H4 (cell line): Measurements from ENCODE around the gene DOCK1. TPM values are rescaled to one million over a fixed set of nuclear protein-coding genes. Genes with fewer than 3 reads are reported as not detected.

Experiments
- DNase-seq: peaks from one replicate; pipeline ENCODE4 v3.0.0-alpha.2; 2015; ENCODE audit warnings: low spot score
- total RNA-seq: library from RNA; depleted of rRNA; stranded (reverse); fragments of >200 nt; shearing (Covaris generic); gene quantifications from 2 replicates; pipeline ENCODE4 v1.2.3, GENCODE V29; 2014

DOCK1 gene
- total RNA-seq, 1 experiment from 2014 or later = 34.4 TPM

GRCh38 chr10:127011174-127011573 is 105.9 kb downstream of the DOCK1 start:
- DNase-seq = no peak

GRCh38 chr10:127012071-127012768 is 107.0 kb downstream of the DOCK1 start:
- no peak for DNase-seq

- DNase-seq = peak; percentile 69
These were observed 107.5 kb downstream of the DOCK1 start for GRCh38 chr10:127012769-127013152.

- no peak for DNase-seq
These were observed 108.0 kb downstream of the DOCK1 start for GRCh38 chr10:127013211-127013656.

- no peak for DNase-seq
These were observed 108.7 kb downstream of the DOCK1 start for GRCh38 chr10:127013691-127014473.

- no peak for DNase-seq
These were observed 109.4 kb downstream of the DOCK1 start for GRCh38 chr10:127014671-127015070.

- no peak for DNase-seq
These were observed 110.1 kb downstream of the DOCK1 start for GRCh38 chr10:127015373-127015772.

- DNase-seq = no peak
These were observed 111.1 kb downstream of the DOCK1 start for GRCh38 chr10:127016331-127016730.

- DNase-seq = no peak
These were observed 112.5 kb downstream of the DOCK1 start for GRCh38 chr10:127017541-127018297.

- DNase-seq = no peak
These were observed 113.0 kb downstream of the DOCK1 start for GRCh38 chr10:127018298-127018650.

- no peak for DNase-seq
These were observed 113.5 kb downstream of the DOCK1 start for GRCh38 chr10:127018766-127019165.

GRCh38 chr10:127020260-127020659 is 115.0 kb downstream of the DOCK1 start:
- DNase-seq = no peak

- no peak for DNase-seq
These were observed 116.6 kb downstream of the DOCK1 start for GRCh38 chr10:127021801-127022200.

GRCh38 chr10:127024685-127025435 is 119.6 kb downstream of the DOCK1 start:
- DNase-seq = no peak

GRCh38 chr10:127027786-127028185 is 122.6 kb downstream of the DOCK1 start:
- no peak for DNase-seq

GRCh38 chr10:127028556-127028955 is 123.3 kb downstream of the DOCK1 start:
- DNase-seq = no peak

GRCh38 chr10:127029061-127029460 is 123.8 kb downstream of the DOCK1 start:
- DNase-seq = no peak

GRCh38 chr10:127033216-127034033 is 128.2 kb downstream of the DOCK1 start:
- DNase-seq = no peak

- DNase-seq = no peak
These were observed 128.9 kb downstream of the DOCK1 start for GRCh38 chr10:127034034-127034633.

GRCh38 chr10:127034790-127035189 is 129.6 kb downstream of the DOCK1 start:
- DNase-seq = no peak
